GM18511 (cell line): ENCODE data around the gene TCF25.
"Not testable (repeated sequence)": the region's sequence is repeated elsewhere in the genome, so short reads cannot be mapped to it uniquely, and the experiment has no call there.

ENCODE experiments used
- ATAC-seq: cut with Tn5 transposase; IDR thresholded peaks from one replicate; pipeline ENCODE4 v1.9.1; 2021; ENCODE audit warnings: mild to moderate bottlenecking, moderate library complexity; ENCODE audit not compliant: unreplicated experiment

Gene TCF25

GRCh38 chr16:89904606-89905510, 31.5 kb downstream of the TCF25 start:
- ATAC-seq: no peak

DNA sequence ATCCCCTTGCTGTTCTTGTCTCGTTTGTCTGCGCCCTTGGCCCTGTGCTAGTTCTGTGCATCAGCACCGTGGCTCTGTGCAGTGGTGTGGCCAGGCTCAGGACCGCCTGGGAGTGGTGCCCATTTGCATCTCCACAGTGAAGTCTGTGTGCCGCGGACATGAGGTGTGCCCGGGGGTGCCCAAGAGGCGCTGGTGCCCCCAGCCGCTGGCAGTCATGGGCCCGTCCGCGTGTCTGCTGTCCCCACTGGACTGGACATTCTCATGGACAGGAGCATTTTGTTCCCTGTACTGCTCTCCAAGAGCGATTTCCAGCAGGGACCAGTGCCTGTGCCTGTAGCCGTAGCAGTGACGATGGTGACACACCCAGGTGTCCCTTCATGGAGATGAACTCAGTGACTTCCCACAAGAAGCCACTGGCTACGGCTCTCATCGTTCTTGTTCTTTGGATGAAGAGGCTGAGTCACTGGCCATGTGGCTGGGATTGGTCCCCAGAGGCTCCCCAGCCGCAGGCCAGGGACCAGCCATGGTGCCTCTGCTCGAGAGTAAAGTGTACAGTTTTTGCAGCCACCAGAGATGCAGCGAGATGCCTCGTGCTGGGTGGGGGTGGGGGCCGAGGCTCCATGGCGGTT, 32.2 kb downstream of the TCF25 start:
- no peak for ATAC-seq

DNA sequence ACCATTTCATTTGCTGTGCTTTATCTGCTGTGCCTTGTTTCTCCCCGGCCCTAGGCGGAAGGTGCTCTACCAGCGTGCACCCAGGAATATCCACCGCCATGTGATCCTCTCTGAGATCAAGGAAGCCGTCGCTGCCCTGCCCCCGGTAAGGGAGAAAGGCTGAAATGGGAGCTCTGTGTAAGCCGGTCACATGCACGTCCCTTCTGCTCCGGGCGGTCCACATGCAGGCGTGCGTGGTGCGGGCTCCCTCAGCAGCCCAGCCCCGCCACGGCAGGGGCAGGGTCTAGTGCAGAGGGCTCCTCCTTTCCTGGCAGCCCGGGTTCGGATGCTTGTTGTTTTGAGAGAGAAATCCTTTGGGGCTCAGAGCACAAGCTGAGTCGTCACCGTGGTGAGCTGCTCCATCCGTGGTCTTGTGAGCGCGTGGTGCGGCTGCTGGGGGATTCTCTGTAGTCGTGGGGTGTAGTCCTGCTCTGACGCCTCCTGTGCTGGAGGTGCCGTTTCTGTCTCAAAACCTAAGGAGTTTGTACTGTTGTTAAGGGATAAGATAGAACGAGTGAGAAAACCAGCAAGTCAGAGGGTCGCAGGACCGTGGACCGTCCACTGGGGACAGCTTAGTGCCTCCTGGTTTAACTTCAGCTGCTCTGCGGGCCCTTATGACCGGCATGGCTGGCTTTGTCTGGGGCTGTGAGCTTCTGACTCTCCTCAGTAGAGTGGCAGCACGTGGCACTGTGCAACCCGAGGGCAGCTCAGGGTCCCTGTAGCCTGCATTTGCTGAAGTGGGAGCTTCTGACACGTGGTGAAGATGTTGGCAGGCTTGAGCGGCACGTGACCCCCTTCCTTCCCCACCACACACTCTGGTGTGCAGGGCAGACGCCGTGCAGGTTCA, 33.0 kb downstream of the TCF25 start:
- ATAC-seq: no peak

DNA sequence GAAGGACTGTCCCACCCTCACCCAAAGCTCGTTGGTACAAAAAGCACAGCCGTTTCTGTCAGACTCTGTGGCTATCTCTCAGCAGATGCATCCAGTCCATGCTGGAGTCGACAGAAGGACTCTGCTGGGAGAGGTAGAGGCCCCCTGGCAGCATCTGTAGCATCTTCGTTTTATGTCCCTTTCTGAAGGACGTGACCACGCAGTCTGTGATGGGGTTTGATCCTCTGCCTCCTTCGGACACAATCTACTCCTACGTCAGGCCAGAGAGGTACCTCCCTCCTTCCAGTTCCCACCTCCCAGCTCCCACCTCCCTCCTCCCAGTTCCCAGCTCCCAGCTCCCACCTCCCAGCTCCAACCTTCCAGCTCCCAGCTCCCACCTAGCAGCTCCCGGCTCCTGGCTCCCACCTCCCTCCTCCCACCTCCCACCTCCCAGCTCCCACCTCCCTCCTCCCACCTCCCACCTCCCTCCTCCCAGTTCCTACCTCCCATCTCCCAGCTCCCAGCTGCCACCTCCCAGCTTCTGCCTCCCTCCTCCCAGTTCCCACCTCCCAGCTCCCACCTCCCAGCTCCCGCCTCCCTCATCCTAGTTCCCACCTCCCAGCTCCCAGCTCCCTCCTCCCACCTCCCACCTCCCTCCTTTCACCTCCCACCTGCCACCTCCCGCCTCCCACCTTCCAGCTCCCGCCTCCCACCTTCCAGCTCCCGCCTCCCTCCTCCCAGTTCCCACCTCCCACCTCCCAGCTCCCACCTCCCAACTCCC, 33.8 kb downstream of the TCF25 start:
- no peak for ATAC-seq

GRCh38 chr16:89908236-89908635, 34.8 kb downstream of the TCF25 start:
- no peak for ATAC-seq

DNA sequence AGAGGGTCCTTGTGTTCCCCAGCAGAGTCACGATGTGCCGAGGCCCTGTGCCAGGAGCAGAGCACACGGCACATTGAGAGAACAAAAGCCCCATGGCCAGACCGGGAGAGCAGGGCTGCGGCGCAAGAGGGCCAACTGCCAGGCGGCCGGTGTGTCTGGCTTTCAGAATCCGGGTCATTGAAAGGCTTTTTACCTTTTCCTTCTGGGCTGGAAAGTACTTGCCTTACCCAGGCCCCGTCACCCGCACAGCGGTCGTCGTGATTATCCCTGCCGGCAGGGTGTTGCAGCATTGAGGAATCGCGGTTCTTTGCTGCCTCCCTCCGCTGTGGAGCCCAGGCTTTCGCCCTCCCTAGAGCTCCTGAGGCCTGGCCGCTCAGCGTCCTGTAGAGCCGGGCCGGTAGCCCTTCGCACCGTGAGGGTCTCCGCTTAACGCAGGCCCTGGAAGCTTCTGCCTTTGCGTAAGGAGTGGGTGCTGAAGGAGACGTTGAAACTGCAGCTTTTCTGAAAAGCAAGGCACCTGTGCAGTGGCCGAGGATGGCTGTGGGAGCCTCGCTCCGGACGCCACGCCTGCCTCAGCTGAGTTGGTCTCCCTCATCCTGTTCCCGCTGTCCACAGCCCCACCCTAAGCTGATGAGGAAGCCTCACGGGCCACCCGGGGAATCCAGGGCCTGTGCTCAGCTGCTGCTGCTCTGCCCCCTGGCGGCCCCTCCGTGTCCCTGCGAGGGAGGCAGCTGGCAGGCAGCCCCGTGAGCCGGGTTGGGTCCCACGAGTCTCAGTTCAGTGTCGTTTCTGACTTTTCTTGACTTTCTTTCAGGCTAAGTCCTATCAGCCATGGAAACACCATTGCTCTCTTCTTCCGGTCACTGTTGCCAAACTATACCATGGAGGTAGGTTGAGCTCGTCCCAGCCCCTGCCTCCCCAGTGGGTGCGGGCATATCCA, 36.7 kb downstream of the TCF25 start:
- no peak for ATAC-seq

- ATAC-seq: no peak
Observed at GRCh38 chr16:89910717-89911354, 37.4 kb downstream of the TCF25 start.

DNA sequence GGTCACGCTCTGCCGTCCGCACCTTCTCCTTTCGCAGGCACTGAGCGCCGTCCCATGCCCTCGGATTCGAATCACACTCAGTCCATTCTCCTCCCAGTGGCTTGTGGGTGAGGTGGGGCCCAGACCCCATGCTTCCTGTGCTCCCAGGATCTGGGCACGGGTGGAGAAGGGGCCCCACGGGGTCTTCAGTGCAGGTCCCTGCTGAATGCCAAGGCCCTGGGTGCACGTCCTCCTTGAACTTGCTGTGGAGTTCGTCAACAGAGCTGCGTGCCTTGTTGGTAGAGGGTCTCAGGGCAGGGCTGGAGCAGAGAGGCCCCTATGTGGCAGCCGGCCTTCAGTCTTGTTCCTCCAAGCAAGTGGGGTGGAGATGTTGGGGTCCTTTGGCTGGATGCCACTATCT, 38.0 kb downstream of the TCF25 start:
- no peak for ATAC-seq

- no peak for ATAC-seq
Observed at GRCh38 chr16:89912143-89912542, 38.8 kb downstream of the TCF25 start.

DNA sequence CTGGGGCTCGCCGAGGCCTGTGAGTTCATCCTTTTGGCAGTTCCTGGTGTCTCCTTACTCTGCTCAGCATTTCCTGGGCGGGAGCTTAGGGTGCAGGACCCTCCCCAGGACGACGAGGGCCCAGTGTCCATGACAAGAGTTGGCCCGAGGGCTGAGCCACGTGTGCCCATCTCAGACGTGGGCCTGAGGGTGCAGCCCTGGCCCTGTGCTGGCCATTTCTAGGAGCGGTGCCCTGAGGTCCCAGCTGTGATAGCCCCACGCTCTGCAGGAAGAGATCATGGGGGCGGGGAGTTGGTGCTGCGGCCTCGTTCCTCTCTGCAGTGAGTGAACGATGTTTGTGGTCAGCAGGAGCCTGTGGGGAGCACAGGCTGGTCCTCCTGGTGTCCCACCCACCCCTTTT, 39.2 kb downstream of the TCF25 start:
- no peak for ATAC-seq

- no peak for ATAC-seq
Observed at GRCh38 chr16:89913408-89914387, 40.3 kb downstream of the TCF25 start.

GRCh38 chr16:89914642-89915285, 41.4 kb downstream of the TCF25 start:
- ATAC-seq: not testable (repeated sequence)

DNA sequence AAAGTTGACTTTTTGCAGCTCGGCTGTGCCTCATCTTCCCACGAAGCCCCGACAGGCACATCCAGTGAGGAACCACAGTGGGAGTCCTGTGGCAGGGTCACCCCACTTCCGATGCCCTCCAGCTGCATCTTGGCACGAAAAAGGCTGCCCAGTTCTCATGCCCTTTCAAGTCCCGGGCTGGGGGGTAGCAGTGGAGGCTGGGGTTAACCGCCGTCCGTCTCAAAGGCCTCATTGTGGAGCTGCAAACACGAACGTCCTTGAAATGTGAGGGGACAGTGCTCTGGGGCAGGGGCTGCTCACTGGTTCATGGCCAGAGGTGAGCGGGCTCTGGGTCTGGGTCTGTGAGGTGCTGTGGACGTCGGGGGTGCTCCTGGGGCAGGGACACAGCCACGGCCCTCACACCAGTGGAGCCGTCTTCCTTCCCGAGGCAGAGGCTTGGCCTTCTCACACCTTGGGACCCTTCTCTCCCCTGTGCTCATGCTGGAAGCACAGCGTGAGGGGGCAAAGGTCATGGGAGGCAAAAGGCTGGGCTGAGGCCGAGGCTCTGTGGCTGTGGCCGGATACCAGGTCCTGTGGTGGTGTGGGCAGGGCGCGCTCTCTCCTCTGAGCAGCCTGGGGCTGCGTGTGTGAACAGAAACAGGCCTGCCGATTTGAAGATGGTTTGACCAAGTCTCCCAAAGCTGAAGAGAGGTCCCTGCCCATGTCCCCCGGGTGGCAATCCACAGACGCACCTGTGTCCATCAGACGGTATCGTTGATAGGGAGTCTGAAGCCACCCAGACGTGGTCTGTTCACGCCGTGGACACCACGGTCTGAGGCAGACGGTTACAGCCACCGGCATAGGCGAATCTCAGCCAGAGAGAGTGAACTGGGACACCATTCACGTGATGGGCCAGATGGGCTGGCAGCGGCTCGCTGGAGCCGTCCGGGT, 42.2 kb downstream of the TCF25 start:
- no peak for ATAC-seq

DNA sequence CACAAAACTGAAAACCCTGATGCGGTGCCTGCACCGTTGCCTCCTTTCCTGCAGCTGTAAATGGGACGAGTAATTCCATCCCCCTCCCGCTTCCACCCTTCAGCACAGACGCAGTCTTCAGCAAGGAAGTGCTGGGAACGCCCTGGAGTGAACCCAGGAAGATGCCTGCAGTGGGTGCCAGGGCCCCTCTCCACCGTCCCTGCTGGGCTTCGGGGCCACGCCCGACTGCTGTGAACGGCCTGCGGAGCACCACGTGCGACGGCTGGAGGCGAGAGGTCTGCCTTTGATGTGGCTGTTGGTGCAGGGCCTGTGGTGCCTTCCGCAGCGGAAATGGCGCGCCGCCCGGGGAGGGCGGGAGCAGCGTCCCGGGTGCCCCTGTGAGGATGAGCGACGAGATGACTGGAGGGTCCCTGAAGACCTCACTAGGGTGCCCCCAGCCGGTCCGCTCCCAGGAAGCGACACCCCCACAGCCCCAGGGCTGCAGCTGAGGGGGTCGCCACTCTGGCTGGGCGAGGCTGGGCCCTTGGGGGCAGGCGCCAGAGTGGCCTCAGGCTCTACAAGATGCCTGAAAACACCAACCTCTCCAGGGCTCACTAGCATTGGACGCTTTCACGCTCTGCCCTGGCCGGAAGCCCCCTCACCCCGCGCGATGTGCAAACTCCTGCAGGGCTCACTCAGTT, 44.5 kb downstream of the TCF25 start:
- peak; percentile 78 for ATAC-seq

DNA sequence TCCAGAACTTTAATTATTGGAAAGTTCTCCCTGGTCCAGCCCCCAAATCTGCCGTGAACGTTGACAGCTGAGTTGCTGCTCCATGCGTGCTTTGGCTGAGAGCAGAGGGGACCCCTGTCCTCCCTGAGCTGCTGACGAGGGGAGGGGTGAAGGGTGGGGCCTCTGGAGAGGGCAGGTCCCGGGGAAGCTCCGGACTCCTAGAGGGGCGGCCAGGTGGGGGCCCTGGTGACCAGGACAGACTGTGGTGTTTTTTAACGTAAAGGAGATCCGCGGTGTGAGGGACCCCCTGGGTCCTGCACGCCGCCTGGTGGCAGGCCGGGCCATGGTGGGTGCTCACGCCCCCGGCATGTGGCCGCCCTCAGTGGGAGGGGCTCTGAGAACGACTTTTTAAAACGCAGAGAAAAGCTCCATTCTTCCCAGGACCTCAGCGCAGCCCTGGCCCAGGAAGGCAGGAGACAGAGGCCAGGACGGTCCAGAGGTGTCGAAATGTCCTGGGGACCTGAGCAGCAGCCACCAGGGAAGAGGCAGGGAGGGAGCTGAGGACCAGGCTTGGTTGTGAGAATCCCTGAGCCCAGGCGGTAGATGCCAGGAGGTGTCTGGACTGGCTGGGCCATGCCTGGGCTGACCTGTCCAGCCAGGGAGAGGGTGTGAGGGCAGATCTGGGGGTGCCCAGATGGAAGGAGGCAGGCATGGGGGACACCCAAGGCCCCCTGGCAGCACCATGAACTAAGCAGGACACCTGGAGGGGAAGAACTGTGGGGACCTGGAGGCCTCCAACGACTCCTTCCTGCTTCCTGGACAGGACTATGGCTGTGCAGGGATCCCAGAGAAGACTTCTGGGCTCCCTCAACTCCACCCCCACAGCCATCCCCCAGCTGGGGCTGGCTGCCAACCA, 45.3 kb downstream of the TCF25 start, which contains the start of gene MC1R:
Gene MC1R (plus strand): TSS at position 410 of the 895 bp plus-strand sequence. CDS start 397 bp downstream, at position 807.
- peak; percentile 24 for ATAC-seq
